GM12891 (cell line): ENCODE data around the gene NPBWR2.
"Not testable (repeated sequence)": the region's sequence is repeated elsewhere in the genome, so short reads cannot be mapped to it uniquely, and the experiment has no call there.

Experiments
- DNase-seq: peaks from one replicate; pipeline ENCODE4 v3.0.0; 2011; ENCODE audit warnings: low spot score; ENCODE audit not compliant: insufficient read length
- FAIRE-seq: peaks from 2 replicates; lab custom pipeline; 2011; peaks lifted over from hg19 to GRCh38; lab: Jason Lieb, UNC
- PAX5 ChIP-seq: IDR thresholded peaks from 2 replicates; pipeline ENCODE4 v1.6.1; 2011; ENCODE audit warnings: low read length, moderate library complexity, mild to moderate bottlenecking; ENCODE audit not compliant: insufficient read depth, severe bottlenecking
- POLR2A ChIP-seq: IDR thresholded peaks from 2 replicates; pipeline ENCODE4 v1.6.1; 2011; ENCODE audit warnings: low read depth, low read length, control low read depth
- POLR2AphosphoS5 ChIP-seq: IDR thresholded peaks from 2 replicates; pipeline ENCODE4 v1.6.1; 2011; ENCODE audit warnings: low read depth, low read length, control low read depth
- POU2F2 ChIP-seq: IDR thresholded peaks from 2 replicates; pipeline ENCODE4 v1.6.1; 2011; ENCODE audit warnings: low read depth, mild to moderate bottlenecking, control low read depth, low read length, moderate library complexity
- SPI1 ChIP-seq: IDR thresholded peaks from 2 replicates; pipeline ENCODE4 v1.6.1; 2011; ENCODE audit warnings: low read depth, low read length, control low read depth
- TAF1 ChIP-seq: IDR thresholded peaks from 2 replicates; pipeline ENCODE4 v1.6.1; 2011; ENCODE audit warnings: low read depth, low read length, control low read depth

The NPBWR2 gene

GRCh38 chr20:64098471-64099013 is 8.8 kb downstream of the NPBWR2 start:
- no peak for FAIRE-seq
- DNase-seq = no peak
- TF ChIP-seq POLR2A = no peak
- no peak for TF ChIP-seq PAX5
- TF ChIP-seq POU2F2 = no peak
- no peak for TF ChIP-seq SPI1
- no peak for TF ChIP-seq TAF1
- TF ChIP-seq POLR2AphosphoS5 = no peak

- no peak for TF ChIP-seq POU2F2
- no peak for TF ChIP-seq SPI1
- TF ChIP-seq POLR2AphosphoS5 = no peak
- no peak for TF ChIP-seq POLR2A
- TF ChIP-seq PAX5 = no peak
- TF ChIP-seq TAF1 = no peak
- FAIRE-seq (no peak), DNase-seq (no peak)
Observed at GRCh38 chr20:64096535-64096934, 10.8 kb downstream of the NPBWR2 start.

GRCh38 chr20:64095927-64096326 is 11.4 kb downstream of the NPBWR2 start:
- TF ChIP-seq SPI1 (no peak), POU2F2 (no peak), POLR2AphosphoS5 (no peak), PAX5 (no peak), POLR2A (no peak), TAF1 (no peak)
- FAIRE-seq (peak; percentile 41), DNase-seq (no peak)

- TF ChIP-seq TAF1 = no peak
- TF ChIP-seq PAX5 = no peak
- TF ChIP-seq POLR2AphosphoS5 = no peak
- no peak for TF ChIP-seq SPI1
- no peak for TF ChIP-seq POLR2A
- TF ChIP-seq POU2F2 = no peak
- FAIRE-seq = no peak
Observed at GRCh38 chr20:64095455-64095854, 11.9 kb downstream of the NPBWR2 start.

GRCh38 chr20:64093013-64093503 is 14.3 kb downstream of the NPBWR2 start:
- no peak for TF ChIP-seq POLR2A
- TF ChIP-seq POU2F2 = no peak
- no peak for TF ChIP-seq PAX5
- no peak for TF ChIP-seq TAF1
- TF ChIP-seq POLR2AphosphoS5 = no peak
- TF ChIP-seq SPI1 = no peak
- FAIRE-seq (no peak), DNase-seq (no peak)

More at GRCh38 chr20:64095455-64095854, 11.9 kb downstream of the NPBWR2 start:
- no peak for DNase-seq

GRCh38 chr20:64092258-64093012 is 14.9 kb downstream of the NPBWR2 start:
- DNase-seq (no peak), FAIRE-seq (no peak)
- TF ChIP-seq POU2F2 = no peak
- TF ChIP-seq SPI1 = no peak
- no peak for TF ChIP-seq POLR2A
- no peak for TF ChIP-seq TAF1
- TF ChIP-seq PAX5 = no peak
- TF ChIP-seq POLR2AphosphoS5 = no peak

- no peak for TF ChIP-seq POLR2AphosphoS5
- no peak for TF ChIP-seq PAX5
- TF ChIP-seq POLR2A = no peak
- TF ChIP-seq SPI1 = no peak
- TF ChIP-seq POU2F2 = no peak
- DNase-seq (no peak), FAIRE-seq (no peak)
Observed at GRCh38 chr20:64091770-64092169, 15.6 kb downstream of the NPBWR2 start.

- TF ChIP-seq POLR2AphosphoS5 = no peak
- TF ChIP-seq PAX5 = no peak
- no peak for TF ChIP-seq SPI1
- TF ChIP-seq TAF1 = no peak
- TF ChIP-seq POU2F2 = no peak
- no peak for TF ChIP-seq POLR2A
- DNase-seq = no peak
- no peak for FAIRE-seq
Observed at GRCh38 chr20:64091340-64091739, 16.0 kb downstream of the NPBWR2 start.

- FAIRE-seq (no peak), DNase-seq (no peak)
- TF ChIP-seq POLR2A = no peak
- TF ChIP-seq POLR2AphosphoS5 = no peak
- no peak for TF ChIP-seq POU2F2
- no peak for TF ChIP-seq SPI1
- no peak for TF ChIP-seq PAX5
- no peak for TF ChIP-seq TAF1
Observed at GRCh38 chr20:64090165-64090564, 17.2 kb downstream of the NPBWR2 start.

- FAIRE-seq = peak; percentile 93
- DNase-seq = not testable (repeated sequence)
Observed at GRCh38 chr20:64088586-64088985, 18.8 kb downstream of the NPBWR2 start.

- FAIRE-seq = not testable (repeated sequence)
Observed at GRCh38 chr20:64087226-64087825, 20.0 kb downstream of the NPBWR2 start.

More at GRCh38 chr20:64087226-64087825, 20.0 kb downstream of the NPBWR2 start:
- not testable (repeated sequence) for DNase-seq
